GM13976 (cell line): ENCODE results near the gene BBS4.
"Not testable (repeated sequence)": the region's sequence is repeated elsewhere in the genome, so short reads cannot be mapped to it uniquely, and the experiment has no call there.

Source experiments
- DNase-seq: peaks from one replicate; pipeline ENCODE4 v3.0.0; 2012; ENCODE audit warnings: low spot score
- in situ Hi-C: fragments of 300-500 bp; cut with MboI; formaldehyde crosslinking; loops from one replicate; pipeline ENCODE4 v1.12.0; 2022; ENCODE audit warnings: low sequenced_read_pairs, mixed read lengths, inconsistent platforms; ENCODE audit not compliant: unreplicated experiment
- TF ChIP-seq, protein P1 (sequence below): IDR thresholded peaks from 2 replicates; pipeline ENCODE4 v1.5.1; 2012; ENCODE audit warnings: borderline replicate concordance, mild to moderate bottlenecking; ENCODE audit not compliant: insufficient read depth; ENCODE audit errors: extremely low read depth, missing control alignments, control extremely low read depth

BBS4 gene, protein sequence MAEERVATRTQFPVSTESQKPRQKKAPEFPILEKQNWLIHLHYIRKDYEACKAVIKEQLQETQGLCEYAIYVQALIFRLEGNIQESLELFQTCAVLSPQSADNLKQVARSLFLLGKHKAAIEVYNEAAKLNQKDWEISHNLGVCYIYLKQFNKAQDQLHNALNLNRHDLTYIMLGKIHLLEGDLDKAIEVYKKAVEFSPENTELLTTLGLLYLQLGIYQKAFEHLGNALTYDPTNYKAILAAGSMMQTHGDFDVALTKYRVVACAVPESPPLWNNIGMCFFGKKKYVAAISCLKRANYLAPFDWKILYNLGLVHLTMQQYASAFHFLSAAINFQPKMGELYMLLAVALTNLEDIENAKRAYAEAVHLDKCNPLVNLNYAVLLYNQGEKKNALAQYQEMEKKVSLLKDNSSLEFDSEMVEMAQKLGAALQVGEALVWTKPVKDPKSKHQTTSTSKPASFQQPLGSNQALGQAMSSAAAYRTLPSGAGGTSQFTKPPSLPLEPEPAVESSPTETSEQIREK

GRCh38 chr15:72685925-72686794, at the start of gene BBS4, which contains the start of gene HIGD2B:
Gene BBS4 (plus strand): TSS chr15:72686207. CDS start chr15:72686228, 21 bp downstream.
Gene HIGD2B (minus strand): TSS chr15:72686182. CDS start chr15:72676374, 9,808 bp downstream.
- DNase-seq, result peak; percentile 87
- in situ Hi-C loops, result no loop called here
- TF ChIP-seq, protein P1, sequence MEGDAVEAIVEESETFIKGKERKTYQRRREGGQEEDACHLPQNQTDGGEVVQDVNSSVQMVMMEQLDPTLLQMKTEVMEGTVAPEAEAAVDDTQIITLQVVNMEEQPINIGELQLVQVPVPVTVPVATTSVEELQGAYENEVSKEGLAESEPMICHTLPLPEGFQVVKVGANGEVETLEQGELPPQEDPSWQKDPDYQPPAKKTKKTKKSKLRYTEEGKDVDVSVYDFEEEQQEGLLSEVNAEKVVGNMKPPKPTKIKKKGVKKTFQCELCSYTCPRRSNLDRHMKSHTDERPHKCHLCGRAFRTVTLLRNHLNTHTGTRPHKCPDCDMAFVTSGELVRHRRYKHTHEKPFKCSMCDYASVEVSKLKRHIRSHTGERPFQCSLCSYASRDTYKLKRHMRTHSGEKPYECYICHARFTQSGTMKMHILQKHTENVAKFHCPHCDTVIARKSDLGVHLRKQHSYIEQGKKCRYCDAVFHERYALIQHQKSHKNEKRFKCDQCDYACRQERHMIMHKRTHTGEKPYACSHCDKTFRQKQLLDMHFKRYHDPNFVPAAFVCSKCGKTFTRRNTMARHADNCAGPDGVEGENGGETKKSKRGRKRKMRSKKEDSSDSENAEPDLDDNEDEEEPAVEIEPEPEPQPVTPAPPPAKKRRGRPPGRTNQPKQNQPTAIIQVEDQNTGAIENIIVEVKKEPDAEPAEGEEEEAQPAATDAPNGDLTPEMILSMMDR, result no peak

- DNase-seq, in situ Hi-C loops: not testable (repeated sequence)
Measured at GRCh38 chr15:72636519-72637282, 49.3 kb upstream of the BBS4 start.

DNA sequence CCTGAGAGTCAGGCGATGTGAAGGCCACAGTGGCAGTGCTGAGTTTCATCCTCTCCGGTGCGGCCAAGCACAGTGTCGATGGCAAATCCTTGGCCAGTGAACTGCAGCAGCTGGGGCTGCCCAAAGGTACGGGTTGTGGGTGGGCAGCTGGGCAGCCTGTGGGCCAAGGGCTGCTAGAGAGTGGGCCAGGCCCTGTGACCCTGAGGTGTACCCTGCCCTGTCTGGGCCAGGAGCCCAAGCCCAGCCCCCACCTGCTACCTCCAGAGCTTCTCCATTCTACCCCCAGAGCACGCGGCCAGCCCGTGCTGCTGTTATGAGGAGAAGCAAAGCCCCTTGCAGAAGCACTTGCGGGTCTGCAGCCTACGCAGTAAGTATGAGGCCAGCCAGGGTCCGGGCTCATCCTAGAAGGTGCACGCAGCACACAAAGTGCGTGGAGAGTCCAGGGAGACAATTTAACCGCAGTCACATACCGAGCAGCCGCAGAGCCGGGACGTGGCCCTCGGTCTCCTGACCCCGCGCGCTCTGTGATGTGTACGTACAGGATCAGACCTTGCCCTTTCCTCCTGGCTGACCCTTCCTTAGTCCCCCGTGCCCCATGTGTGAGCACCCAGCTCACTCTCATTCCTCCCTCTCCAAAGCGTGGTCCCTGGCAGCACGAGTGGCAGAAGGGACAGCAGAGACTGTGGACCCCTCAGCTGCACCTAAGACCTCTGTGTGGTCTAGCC, 46.1 kb upstream of the BBS4 start:
- in situ Hi-C loops, DNase-seq: not testable (repeated sequence)

- DNase-seq, result not testable (repeated sequence)
Measured at GRCh38 chr15:72642271-72642670, 43.7 kb upstream of the BBS4 start.

DNA sequence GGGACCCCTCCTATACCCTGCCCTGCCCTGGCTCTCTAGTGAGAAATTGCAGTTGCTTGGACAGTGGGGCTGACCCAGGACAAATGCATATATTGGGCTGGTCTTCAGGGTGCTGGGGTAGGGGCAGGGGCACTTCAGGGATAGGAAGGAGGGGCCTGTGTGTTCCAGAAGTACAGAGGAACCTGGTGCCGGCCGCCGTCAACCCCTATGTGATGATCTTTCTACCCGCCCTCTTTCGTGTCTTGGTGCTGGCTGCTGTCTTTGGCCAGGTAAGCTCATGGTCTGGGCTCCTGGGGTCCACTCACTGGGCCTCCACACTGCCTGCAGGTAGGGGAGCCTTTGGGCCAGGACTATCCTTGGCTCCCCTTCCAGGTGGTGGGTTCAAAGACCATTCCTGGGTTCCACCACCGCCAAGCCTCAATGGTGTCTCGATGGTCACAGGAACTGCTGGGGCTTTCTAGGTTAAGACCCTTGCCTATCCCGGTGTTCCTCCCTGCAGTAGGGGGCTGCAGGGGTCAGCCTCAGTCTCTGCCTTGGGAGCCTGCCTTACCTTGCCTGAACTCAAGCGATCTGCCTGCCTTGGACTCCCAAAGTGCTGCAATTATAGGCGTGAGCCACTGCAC, 37.3 kb upstream of the BBS4 start:
- in situ Hi-C loops, DNase-seq: not testable (repeated sequence)

More at GRCh38 chr15:72642271-72642670, 43.7 kb upstream of the BBS4 start:
- in situ Hi-C loops, result not testable (repeated sequence)

DNA sequence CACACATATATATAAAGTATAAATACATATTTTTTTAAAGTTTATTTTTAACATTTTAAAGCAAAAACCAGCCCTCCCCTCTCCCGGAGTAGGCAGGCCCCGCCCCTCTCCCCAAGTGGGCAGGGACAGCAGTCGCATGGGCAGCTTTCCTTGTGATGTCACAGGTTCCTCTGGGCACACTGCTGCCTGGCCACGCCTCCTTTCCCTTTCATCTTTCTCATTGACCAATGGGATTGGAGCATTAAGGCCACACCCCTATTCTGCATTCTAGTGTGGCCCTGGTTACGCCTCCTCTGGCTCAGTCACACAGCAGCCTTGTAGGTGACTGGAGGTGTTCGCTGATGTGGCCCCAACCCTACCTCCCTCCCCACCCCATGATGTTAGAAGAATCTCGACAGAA, 31.6 kb upstream of the BBS4 start, which contains the start of gene GOLGA6B:
TSS of gene GOLGA6B (plus strand) at position 301 of the 400 bp plus-strand sequence. CDS start at position 342, 41 bp downstream.
- DNase-seq, in situ Hi-C loops: not testable (repeated sequence)

GRCh38 chr15:72656014-72656413, 30.0 kb upstream of the BBS4 start:
- in situ Hi-C loops, DNase-seq: not testable (repeated sequence)

- DNase-seq, in situ Hi-C loops: not testable (repeated sequence)
Measured at GRCh38 chr15:72661081-72661480, 24.9 kb upstream of the BBS4 start.

DNA sequence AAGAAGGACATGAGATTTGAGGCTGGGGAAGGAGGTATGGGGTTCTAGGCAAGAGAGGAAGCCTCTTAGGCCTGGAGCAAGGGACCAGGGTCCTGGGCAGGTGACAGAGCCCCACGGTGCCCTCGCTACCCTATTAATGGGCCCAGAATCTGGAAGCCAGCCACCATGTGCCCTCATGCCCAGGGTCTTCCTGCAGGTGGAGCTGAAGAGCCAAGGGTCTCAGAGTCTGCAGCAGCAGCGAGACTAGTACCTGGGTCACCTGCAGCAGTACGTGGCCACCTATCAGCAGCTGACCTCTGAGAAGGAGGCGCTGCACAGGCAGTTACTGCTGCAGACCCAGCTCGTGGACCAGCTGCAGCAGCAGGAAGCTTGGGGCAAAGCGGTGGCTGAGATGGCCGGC, 22.1 kb upstream of the BBS4 start:
- in situ Hi-C loops, DNase-seq: not testable (repeated sequence)

GRCh38 chr15:72665706-72666105, 20.3 kb upstream of the BBS4 start:
- in situ Hi-C loops, DNase-seq: not testable (repeated sequence)

GRCh38 chr15:72669803-72670202, 16.2 kb upstream of the BBS4 start:
- not testable (repeated sequence) for DNase-seq
- in situ Hi-C loops, result loop anchor here (10.0 kb wide), 1 partner anchor 365 kb away; no protein-coding TSS in a partner anchor
